Mesodermal cell (in vitro differentiated cells): ENCODE data around the gene MMP7.

Source experiments
- H3K27ac ChIP-seq: 2 replicates; pipeline ENCODE4 v1.7.0; 2013; ENCODE audit warnings: mild to moderate bottlenecking, low read depth, low read length, moderate library complexity; ENCODE audit not compliant: severe bottlenecking
- H3K36me3 ChIP-seq: 2 replicates; pipeline ENCODE4 v1.7.1; 2013; ENCODE audit warnings: mild to moderate bottlenecking, low read length, moderate library complexity; ENCODE audit not compliant: control insufficient read depth, insufficient read depth
- H3K4me1 ChIP-seq: one replicate; pipeline ENCODE4 v1.7.1; 2013; ENCODE audit warnings: mild to moderate bottlenecking, low read length; ENCODE audit not compliant: insufficient read depth, control insufficient read depth, poor library complexity, severe bottlenecking
- H3K4me3 ChIP-seq: 2 replicates; pipeline ENCODE4 v1.7.0; 2013; ENCODE audit warnings: low read length, control low read depth, mild to moderate bottlenecking; ENCODE audit not compliant: insufficient read depth, poor library complexity, severe bottlenecking; ENCODE audit errors: extremely low read depth
- H3K9me3 ChIP-seq: 2 replicates; pipeline ENCODE4 v1.7.1; 2013; ENCODE audit warnings: mild to moderate bottlenecking, low read length, moderate library complexity; ENCODE audit not compliant: control insufficient read depth
- WGBS, 2 experiments: methylation state at CpG; one replicate each; pipeline ENCODE4 v1.1.5; 2013; ENCODE audit warnings: missing lambda C conversion rate in 2 of 2; ENCODE audit not compliant: insufficient coverage in 2 of 2; 5-methylcytosine and 5-hydroxymethylcytosine counted together

MMP7 gene

DNA sequence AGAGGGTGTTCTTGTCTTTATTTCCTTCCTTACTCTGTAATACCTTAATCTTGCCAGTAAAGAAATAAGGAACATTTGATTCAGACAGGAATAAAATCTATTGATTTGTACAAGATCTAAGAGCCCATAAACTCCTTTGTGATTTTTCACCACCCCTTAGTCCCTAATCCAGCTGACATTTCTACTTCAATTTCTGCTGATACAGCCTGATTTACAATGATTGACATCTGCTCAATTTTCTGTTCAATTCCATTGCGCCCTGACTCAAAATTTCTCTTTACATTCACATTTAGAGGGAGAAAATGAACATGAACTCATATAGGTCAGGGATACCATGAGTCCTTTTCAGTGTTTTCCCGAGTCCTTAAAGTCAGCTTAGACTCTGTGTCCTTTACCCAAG lies 50.8 kb downstream of the MMP7 start:
- Histone ChIP-seq H3K27ac (no peak overlapping the region), H3K36me3 (no peaks in the 10 kb centered on the region), H3K9me3 (no peaks in the 10 kb centered on the region), H3K4me3 (no peak overlapping the region), H3K4me1 (peaks cover 8% of the 10 kb centered on the region)
- 91 to 100% methylated on average over 1 of the region's 2 CpGs for WGBS, 2 experiments

- Histone ChIP-seq H3K9me3 (no peaks in the 10 kb centered on the region), H3K4me3 (no peak overlapping the region), H3K27ac (no peak overlapping the region), H3K36me3 (no peaks in the 10 kb centered on the region), H3K4me1 (peaks cover 8% of the 10 kb centered on the region)
- no CpG with 5 or more reads among the region's 1 CpG for WGBS, 2 experiments
Measured at GRCh38 chr11:102478673-102479299, 51.8 kb downstream of the MMP7 start.

DNA sequence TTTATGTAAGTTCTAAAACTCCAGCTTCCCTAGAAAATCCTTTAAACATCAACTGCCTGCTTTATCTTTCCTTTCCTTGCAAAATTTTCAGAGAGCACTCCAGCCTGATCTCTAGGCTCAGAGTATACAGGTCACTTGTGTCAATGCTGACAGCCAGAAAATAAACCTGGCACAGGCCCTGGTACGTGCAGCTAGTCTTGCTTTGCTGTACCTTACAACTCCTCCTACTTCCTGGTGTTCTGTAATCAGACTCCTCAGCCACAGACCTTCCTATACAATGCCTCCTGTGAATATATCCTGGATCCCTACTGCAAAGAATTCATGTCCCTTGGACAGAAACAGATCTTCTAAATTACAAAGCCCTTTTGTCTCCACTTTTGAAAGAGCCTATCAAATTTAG lies 53.7 kb downstream of the MMP7 start:
- WGBS, 2 experiments: 0 to 33% methylated on average over 1 of the region's 1 CpG
- H3K4me3 ChIP-seq: no peak overlapping the region
- no peak overlapping the region for H3K27ac ChIP-seq
- H3K36me3 ChIP-seq: no peaks in the 10 kb centered on the region
- H3K4me1 ChIP-seq: peaks cover 8% of the 10 kb centered on the region
- no peaks in the 10 kb centered on the region for H3K9me3 ChIP-seq

GRCh38 chr11:102476069-102476468 lies 54.5 kb downstream of the MMP7 start:
- H3K36me3 ChIP-seq: no peaks in the 10 kb centered on the region
- peaks cover 8% of the 10 kb centered on the region for H3K4me1 ChIP-seq
- no CpG with 5 or more reads among the region's 1 CpG for WGBS, 2 experiments
- H3K4me3 ChIP-seq: no peak overlapping the region
- H3K9me3 ChIP-seq: no peaks in the 10 kb centered on the region
- H3K27ac ChIP-seq: no peak overlapping the region

DNA sequence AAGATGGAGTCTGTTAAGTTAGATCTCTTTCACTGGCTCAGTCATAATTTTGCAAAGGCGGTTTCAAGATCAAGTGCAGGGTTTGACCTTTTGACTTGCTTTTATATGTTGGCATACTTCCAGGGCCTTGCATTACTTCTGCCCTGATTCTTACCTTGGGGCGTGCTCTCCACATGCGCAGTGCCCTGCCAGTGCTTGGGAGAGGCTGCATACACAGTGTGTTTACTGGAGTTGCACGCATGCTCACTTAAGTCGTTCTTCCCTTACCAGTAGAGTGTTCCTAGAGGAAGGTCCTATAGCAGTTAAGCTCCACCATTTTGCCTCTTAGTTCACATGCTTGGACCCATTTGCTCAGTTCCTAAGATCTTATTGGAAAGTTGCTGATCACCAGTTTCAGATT lies 57.0 kb downstream of the MMP7 start:
- Histone ChIP-seq H3K27ac (no peak overlapping the region), H3K36me3 (no peaks in the 10 kb centered on the region), H3K4me1 (peaks cover 8% of the 10 kb centered on the region), H3K4me3 (no peak overlapping the region), H3K9me3 (no peaks in the 10 kb centered on the region)
- 89 to 91% methylated on average over 4 to 5 of the region's 5 CpGs for WGBS, 2 experiments

DNA sequence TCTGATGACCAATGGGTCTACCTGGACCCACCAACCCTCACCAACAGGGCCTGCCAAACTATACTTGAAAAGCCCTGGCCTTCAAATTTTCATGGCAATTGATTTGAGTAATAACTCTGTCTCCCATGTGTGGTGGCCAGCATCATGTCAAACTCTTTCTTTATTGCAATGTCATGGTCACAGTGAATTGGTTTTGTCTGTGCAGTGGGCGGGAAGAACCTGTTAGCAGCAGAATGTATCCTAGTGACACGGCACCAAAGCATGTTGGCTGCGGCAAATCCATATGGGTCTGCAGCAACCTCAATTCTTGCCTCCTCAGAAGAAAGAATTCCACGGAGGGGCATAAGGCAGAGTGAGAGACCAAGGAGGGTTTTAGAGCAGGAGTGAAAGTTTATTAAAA lies 58.4 kb downstream of the MMP7 start:
- Histone ChIP-seq H3K36me3 (no peaks in the 10 kb centered on the region), H3K4me1 (peaks cover 5% of the 10 kb centered on the region), H3K4me3 (no peak overlapping the region), H3K27ac (no peak overlapping the region), H3K9me3 (no peaks in the 10 kb centered on the region)
- WGBS, 2 experiments: 96 to 97% methylated on average over 4 of the region's 4 CpGs

DNA sequence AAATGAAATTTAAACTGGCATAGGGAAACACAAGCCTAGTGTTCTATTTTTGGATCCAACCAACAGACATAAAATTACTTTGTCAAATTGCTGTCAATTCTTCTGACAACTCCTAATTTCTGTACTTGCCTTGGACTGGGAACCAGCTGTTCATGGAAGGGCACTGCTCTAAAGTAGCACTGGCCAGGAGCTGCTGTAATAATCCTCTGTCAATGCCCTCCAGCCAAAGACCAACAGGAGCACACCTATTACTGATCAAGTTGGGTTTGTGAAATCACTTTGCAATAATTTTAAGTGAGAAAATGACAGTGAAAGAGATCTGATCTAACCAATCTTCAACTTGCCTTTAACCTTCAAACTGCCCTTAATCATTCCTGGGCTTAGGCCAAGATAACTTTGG lies 59.1 kb downstream of the MMP7 start:
- Histone ChIP-seq H3K4me3 (no peak overlapping the region), H3K9me3 (no peaks in the 10 kb centered on the region), H3K27ac (no peak overlapping the region), H3K4me1 (no peaks in the 10 kb centered on the region), H3K36me3 (no peaks in the 10 kb centered on the region)
